Panc1 (cell line): ENCODE results near the gene PTPN11. TPM values are rescaled to one million over a fixed set of nuclear protein-coding genes. Genes with fewer than 3 reads are reported as not detected.
"Not testable (repeated sequence)": the region's sequence is repeated elsewhere in the genome, so short reads cannot be mapped to it uniquely, and the experiment has no call there.

Experiments used
- ATAC-seq: fragments of 200-7000 bp; cut with Tn5 transposase; 2 replicates; pipeline ENCODE4 v1.9.1; 2020; ENCODE audit warnings: mild to moderate bottlenecking, moderate library complexity
- BruUV-seq: library from RNA; stranded (reverse); fragments of 400-500 nt; replicated peaks from 2 replicates; lab custom pipeline; 2021; lab: Mats Ljungman, UMichigan
- CTCF ChIA-PET: fragments of 300-600 bp; sonication (Branson Sonifier 250); formaldehyde crosslinking; loops from one replicate; lab custom pipeline; 2022; ENCODE audit warnings: antibody characterized with exemption; lab: Charles Lee
- POLR2A ChIA-PET: fragments of 300-600 bp; sonication (Branson Sonifier 250); formaldehyde crosslinking; loops from one replicate; lab custom pipeline; 2022; ENCODE audit warnings: antibody characterized with exemption; lab: Charles Lee
- DNase-seq: peaks from one replicate; pipeline ENCODE4 v3.0.0-alpha.2; 2010; ENCODE audit warnings: low read depth, low spot score
- H3K27ac ChIP-seq: 2 replicates; pipeline ENCODE4 v1.5.1; 2011; ENCODE audit warnings: mild to moderate bottlenecking, low read length, inconsistent platforms
- H3K27me3 ChIP-seq: fragments of 200-500 bp; sonication (Bioruptor generic); 2 replicates; pipeline ENCODE4 v1.6.0; 2014; ENCODE audit warnings: low read length, inconsistent platforms; ENCODE audit not compliant: control insufficient read depth, insufficient read depth
- H3K36me3 ChIP-seq: fragments of 200-500 bp; sonication (Bioruptor generic); 2 replicates; pipeline ENCODE4 v1.5.1; 2014; ENCODE audit warnings: inconsistent platforms, mild to moderate bottlenecking, low read length, moderate library complexity; ENCODE audit not compliant: control insufficient read depth, insufficient read depth
- H3K4me1 ChIP-seq: 2 replicates; pipeline ENCODE4 v1.5.1; 2011; ENCODE audit warnings: inconsistent platforms, mild to moderate bottlenecking, low read length, moderate library complexity; ENCODE audit not compliant: control insufficient read depth, insufficient read depth
- H3K4me3 ChIP-seq, 2 experiments: 2 replicates each; pipeline ENCODE4 v1.5.1; 2011 to 2012; ENCODE audit warnings: low read depth in 2 of 2, low read length in 2 of 2, mild to moderate bottlenecking in 2 of 2, inconsistent platforms in 1 of 2, moderate library complexity in 1 of 2
- H3K9me3 ChIP-seq: fragments of 200-500 bp; sonication (Bioruptor generic); 2 replicates; pipeline ENCODE4 v1.5.1; 2014; ENCODE audit warnings: low read depth, mild to moderate bottlenecking, inconsistent platforms, low read length, moderate library complexity; ENCODE audit not compliant: control insufficient read depth, insufficient read depth
- CTCF ChIP-seq: fragments of 450-650 bp; IDR thresholded peaks from 2 replicates; pipeline ENCODE4 v1.5.1; 2017; ENCODE audit warnings: mild to moderate bottlenecking
- POLR2AphosphoS5 ChIP-seq: IDR thresholded peaks from 2 replicates; pipeline ENCODE4 v1.6.1; 2012; ENCODE audit warnings: mild to moderate bottlenecking, low read depth, low read length, moderate library complexity
- REST ChIP-seq, 2 experiments: IDR thresholded peaks; 2 replicates each; pipeline ENCODE4 v1.6.1; 2011 to 2012; ENCODE audit warnings: low read depth in 2 of 2, control low read depth in 1 of 2, low read length in 1 of 2, mild to moderate bottlenecking in 1 of 2, moderate library complexity in 1 of 2; ENCODE audit not compliant: insufficient read depth in 1 of 2
- SIN3A ChIP-seq: IDR thresholded peaks from 2 replicates; pipeline ENCODE4 v1.6.1; 2012; ENCODE audit warnings: low read depth, mild to moderate bottlenecking, low read length, moderate library complexity, borderline replicate concordance; ENCODE audit not compliant: insufficient read depth
- TCF7L2 ChIP-seq: IDR thresholded peaks from 2 replicates; pipeline ENCODE4 v1.6.1; 2011; ENCODE audit warnings: mild to moderate bottlenecking, low read depth, low read length, inconsistent platforms
- in situ Hi-C: cut with HindIII; loops from 2 replicates; pipeline ENCODE4 v1.10.0; 2016; ENCODE audit warnings: low sequenced_read_pairs, low pct_unique_long_range_greater_than_20kb
- intact Hi-C: fragments of 100-400 bp; cut with micrococcal nuclease; formaldehyde crosslinking; loops from one replicate; pipeline ENCODE4 v1.10.0; 2022; ENCODE audit not compliant: unreplicated experiment
- total RNA-seq: library from RNA; stranded (reverse); gene quantifications from one replicate; pipeline ENCODE4 v1.2.1, GENCODE V29; 2021; ENCODE audit not compliant: unreplicated experiment

Gene PTPN11
- total RNA-seq, 1 experiment from 2014 or later: 139 TPM

GRCh38 chr12:112433551-112433950, 14.8 kb downstream of the PTPN11 start:
- TF ChIP-seq TCF7L2 (no peak), REST (IDR thresholded peaks at IDR 0.05; ENCODE audit: insufficient read depth in 1 of 2, low read depth in 2 of 2, low read length in 1 of 2) (no peak), CTCF (no peak), SIN3A (no peak), POLR2AphosphoS5 (no peak)
- H3K4me1 ChIP-seq: no peaks in the 10 kb centered on the region
- in situ Hi-C loops (no loop called here), intact Hi-C loops (no loop called here)
- no peak for DNase-seq
- BruUV-seq: no TSS peak
- ATAC-seq: no peak
- no peaks in the 10 kb centered on the region for H3K36me3 ChIP-seq
- ChIA-PET POLR2A (no interaction called here), CTCF (no interaction called here)
- H3K4me3 ChIP-seq: no peak overlapping the region
- no peak overlapping the region for H3K27ac ChIP-seq
- H3K27me3 ChIP-seq: no peaks in the 10 kb centered on the region
- H3K9me3 ChIP-seq: no peaks in the 10 kb centered on the region

GRCh38 chr12:112438645-112439044, 19.9 kb downstream of the PTPN11 start:
- H3K36me3 ChIP-seq, DNase-seq, ATAC-seq, H3K4me1 ChIP-seq, H3K4me3 ChIP-seq, in situ Hi-C loops, H3K27ac ChIP-seq, H3K27me3 ChIP-seq, BruUV-seq, H3K9me3 ChIP-seq, CTCF ChIA-PET, POLR2A ChIA-PET, intact Hi-C loops: not testable (repeated sequence)

- CTCF ChIA-PET: interaction anchor here (0.6 kb wide), 1 partner anchor 250 kb away, joined by 9 read pairs; no protein-coding TSS in a partner anchor
- no peak overlapping the region for H3K27ac ChIP-seq
- H3K4me1 ChIP-seq: no peaks in the 10 kb centered on the region
- no peaks in the 10 kb centered on the region for H3K27me3 ChIP-seq
- no peaks in the 10 kb centered on the region for H3K9me3 ChIP-seq
- no peak for ATAC-seq
- POLR2A ChIA-PET: no interaction called here
- no peak for TF ChIP-seq TCF7L2
- no peak for TF ChIP-seq CTCF
- TF ChIP-seq SIN3A: no peak
- no peak for TF ChIP-seq POLR2AphosphoS5
- in situ Hi-C loops (no loop called here), intact Hi-C loops (no loop called here)
- BruUV-seq: no TSS peak
- no peak for DNase-seq
- no peaks in the 10 kb centered on the region for H3K36me3 ChIP-seq
- no peak overlapping the region for H3K4me3 ChIP-seq
Observed at GRCh38 chr12:112439769-112440168, 21.0 kb downstream of the PTPN11 start.

GRCh38 chr12:112440653-112441052, 21.9 kb downstream of the PTPN11 start:
- DNase-seq, in situ Hi-C loops, intact Hi-C loops, H3K27me3 ChIP-seq, ATAC-seq, H3K4me1 ChIP-seq, H3K4me3 ChIP-seq, H3K27ac ChIP-seq, H3K9me3 ChIP-seq, H3K36me3 ChIP-seq, BruUV-seq: not testable (repeated sequence)
- CTCF ChIA-PET: interaction anchor here (0.7 kb wide), 1 partner anchor 22 kb away, joined by 5 read pairs; the partner anchor contains the start of gene PTPN11
- POLR2A ChIA-PET: interaction anchor here (0.6 kb wide), 1 partner anchor 16 kb away, joined by 3 read pairs; no protein-coding TSS in a partner anchor
